Activated T-cell treated with anti-CD3 and anti-CD28 coated beads, Interleukin-2, amount 50 U/mL, for 4 hours (primary cell): ENCODE measurements around the gene SON. TPM values are rescaled to one million over a fixed set of nuclear protein-coding genes. Genes with fewer than 3 reads are reported as not detected.
A peak's percentile ranks its signal among the peaks of the same experiment; 100 is the strongest.
"Not testable (repeated sequence)": the region's sequence is repeated elsewhere in the genome, so short reads cannot be mapped to it uniquely, and the experiment has no call there.

Experiments used
- ATAC-seq, 2 donors: fragments of 200-7000 bp; cut with Tn5 transposase; one replicate each; pipeline ENCODE4 v1.10.0; 2021
- DNase-seq: peaks from one replicate; pipeline ENCODE4 v3.0.0-alpha.2; 2020
- H3K27me3 Mint-ChIP-seq: one replicate; pipeline ENCODE4 v1.8.0; 2021; ENCODE audit warnings: low read depth, mixed read lengths
- H3K36me3 Mint-ChIP-seq: one replicate; pipeline ENCODE4 v1.8.0; 2022; ENCODE audit warnings: mixed read lengths; ENCODE audit not compliant: insufficient read depth
- H3K4me1 Mint-ChIP-seq: one replicate; pipeline ENCODE4 v1.8.0; 2021; ENCODE audit warnings: low read depth, mixed read lengths
- H3K4me3 Mint-ChIP-seq: one replicate; pipeline ENCODE4 v1.8.0; 2021; ENCODE audit warnings: mild to moderate bottlenecking, moderate library complexity, mixed read lengths
- H3K9me3 Mint-ChIP-seq: one replicate; pipeline ENCODE4 v1.8.0; 2021; ENCODE audit warnings: mixed read lengths
- total RNA-seq, 3 donors: library from RNA; stranded (reverse); gene quantifications; one replicate each; pipeline ENCODE4 v1.2.1, GENCODE V29; 2021

Gene SON
- total RNA-seq, 3 donors from 2014 or later, result 322 to 350 (median 332) TPM

DNA sequence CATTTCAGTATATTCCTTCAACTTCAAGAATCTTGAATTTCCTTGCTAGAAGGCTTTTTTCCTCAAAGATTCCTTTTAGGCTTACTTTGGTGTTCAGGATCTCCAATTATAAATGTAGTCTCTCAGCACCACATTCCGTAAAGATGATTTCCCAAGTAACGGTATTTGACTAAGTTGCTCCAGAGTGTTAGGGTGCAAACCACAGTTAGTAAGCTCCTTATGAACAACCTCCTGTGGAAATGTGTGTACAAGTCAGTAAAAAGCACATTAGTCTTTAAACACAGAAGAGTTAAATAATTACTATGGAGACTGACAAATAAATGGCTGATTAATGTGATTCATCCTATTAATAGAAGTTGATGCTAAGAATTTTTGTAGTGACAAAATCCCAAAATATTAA lies 35.4 kb downstream of the SON start:
- Mint-ChIP-seq H3K27me3 (no peaks in the 10 kb centered on the region), H3K9me3 (no peaks in the 10 kb centered on the region), H3K36me3 (peaks cover 18% of the 10 kb centered on the region), H3K4me3 (no peak overlapping the region), H3K4me1 (peaks cover 9% of the 10 kb centered on the region)
- no peak for ATAC-seq
- DNase-seq, result no peak

DNA sequence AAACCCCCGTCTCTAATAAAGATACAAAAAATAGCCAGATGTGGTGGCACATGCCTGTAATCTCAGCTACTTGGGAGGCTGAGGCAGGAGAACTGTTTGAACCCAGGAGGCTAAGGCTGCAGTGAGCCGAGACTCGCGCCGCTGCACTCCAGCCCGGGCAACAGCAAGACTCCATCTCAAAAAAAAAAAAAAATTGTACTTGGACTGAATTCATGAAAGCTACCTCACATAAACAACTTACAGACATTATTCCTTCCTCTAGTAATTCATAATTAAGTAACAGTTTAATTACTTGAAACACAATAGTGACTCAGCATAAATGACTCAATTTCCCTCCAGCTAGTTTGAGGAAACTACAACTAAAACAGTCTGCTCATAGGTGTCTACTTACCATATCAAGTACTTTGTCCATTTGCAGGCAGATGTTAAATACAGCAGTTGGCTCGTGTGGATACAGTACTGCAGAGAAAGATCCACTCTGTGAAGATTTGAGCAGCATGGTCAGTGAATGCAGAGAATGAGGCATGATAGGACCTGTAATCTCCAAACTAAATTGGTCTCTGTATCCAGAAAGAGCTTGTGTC lies 36.2 kb downstream of the SON start:
- ATAC-seq (peak; percentile 37 to 50), DNase-seq (no peak)
- Mint-ChIP-seq H3K4me3 (no peak overlapping the region), H3K27me3 (no peaks in the 10 kb centered on the region), H3K36me3 (peaks cover 15% of the 10 kb centered on the region), H3K9me3 (no peaks in the 10 kb centered on the region), H3K4me1 (peaks cover 9% of the 10 kb centered on the region)

DNA sequence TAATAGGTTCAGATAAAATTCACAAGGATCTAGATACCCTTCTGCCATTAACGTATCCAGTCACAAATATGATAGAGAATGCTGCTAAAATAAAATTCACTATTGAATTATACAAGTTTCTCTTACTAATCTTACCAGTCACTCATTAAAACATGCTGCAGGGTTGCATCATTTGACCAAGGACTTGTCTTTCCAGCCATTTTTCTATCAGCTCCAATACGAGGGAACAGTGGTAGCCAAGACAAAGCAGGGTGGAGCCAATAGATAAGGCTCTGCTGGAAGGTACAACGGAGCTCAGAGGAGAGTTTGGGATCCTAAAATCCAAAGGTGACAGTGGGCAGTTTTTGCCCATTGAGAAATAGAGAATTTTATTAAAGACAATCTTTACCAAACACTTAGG lies 41.6 kb downstream of the SON start:
- Mint-ChIP-seq H3K36me3 (peaks cover 3% of the 10 kb centered on the region), H3K4me1 (peaks cover 11% of the 10 kb centered on the region), H3K9me3 (no peaks in the 10 kb centered on the region), H3K27me3 (no peaks in the 10 kb centered on the region), H3K4me3 (no peak overlapping the region)
- ATAC-seq, result no peak
- DNase-seq, result no peak

DNA sequence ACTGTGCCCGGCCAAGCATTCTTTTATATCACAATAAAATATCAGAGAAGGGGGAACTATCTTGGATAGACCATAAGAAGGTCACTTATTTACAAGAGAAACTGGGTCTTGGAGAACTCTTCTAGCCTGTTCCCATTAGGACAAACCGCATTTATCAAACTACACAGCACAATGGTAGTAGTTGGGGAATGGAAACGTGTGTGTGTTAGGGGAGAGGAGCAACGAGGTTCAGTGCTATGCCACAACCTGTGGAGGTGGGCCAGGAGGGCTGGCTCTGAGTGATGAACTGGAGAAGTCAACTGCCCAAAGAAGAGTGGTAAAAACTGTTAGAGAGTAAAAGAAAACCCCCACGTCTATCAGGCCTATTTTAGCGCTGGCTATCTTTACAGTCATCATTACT lies 44.1 kb downstream of the SON start:
- Mint-ChIP-seq H3K4me3 (peak overlapping the region; percentile 71), H3K36me3 (peaks cover 2% of the 10 kb centered on the region), H3K9me3 (no peaks in the 10 kb centered on the region), H3K4me1 (peaks cover 11% of the 10 kb centered on the region), H3K27me3 (no peaks in the 10 kb centered on the region)
- DNase-seq (no peak), ATAC-seq (no peak)

DNA sequence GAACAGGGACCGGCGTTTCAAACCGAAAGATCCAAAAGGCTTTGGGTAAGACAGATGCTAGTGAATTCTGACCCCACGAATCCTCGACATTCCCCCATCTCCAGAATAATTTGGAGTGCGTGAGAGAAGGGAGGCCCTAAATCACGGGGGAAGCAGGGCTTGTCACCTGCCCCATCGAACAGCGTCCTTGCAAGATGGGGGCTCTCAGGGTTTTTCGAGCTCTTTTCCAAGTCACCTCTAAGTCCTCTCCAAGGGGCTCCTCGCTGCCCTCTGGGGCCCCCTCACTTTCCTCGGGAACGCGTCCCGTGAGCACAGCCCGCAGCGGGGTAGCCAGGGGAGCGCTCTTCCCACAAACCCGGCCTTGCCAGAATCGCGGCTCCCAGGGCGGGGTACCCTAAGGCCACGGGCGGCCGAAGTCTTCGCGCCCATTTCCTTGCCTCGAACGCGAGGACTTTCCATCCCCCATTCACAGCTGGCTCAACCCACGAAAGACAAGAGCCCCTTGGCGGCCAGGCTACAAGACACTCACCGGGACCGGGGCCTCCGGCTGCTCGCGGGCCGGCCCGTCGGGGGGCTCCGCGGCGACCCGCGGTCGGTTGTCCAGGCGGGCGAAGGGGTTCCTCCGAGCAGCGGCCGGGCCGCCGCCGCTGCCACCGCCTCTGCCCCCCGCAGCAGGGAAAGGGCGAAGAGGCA lies 45.1 kb downstream of the SON start:
- Mint-ChIP-seq H3K4me3 (peak overlapping the region; percentile 91), H3K4me1 (peaks cover 11% of the 10 kb centered on the region), H3K9me3 (no peaks in the 10 kb centered on the region), H3K36me3 (no peaks in the 10 kb centered on the region), H3K27me3 (no peaks in the 10 kb centered on the region)
- ATAC-seq, result peak; percentile 25 to 26
- DNase-seq, result peak; percentile 6

DNA sequence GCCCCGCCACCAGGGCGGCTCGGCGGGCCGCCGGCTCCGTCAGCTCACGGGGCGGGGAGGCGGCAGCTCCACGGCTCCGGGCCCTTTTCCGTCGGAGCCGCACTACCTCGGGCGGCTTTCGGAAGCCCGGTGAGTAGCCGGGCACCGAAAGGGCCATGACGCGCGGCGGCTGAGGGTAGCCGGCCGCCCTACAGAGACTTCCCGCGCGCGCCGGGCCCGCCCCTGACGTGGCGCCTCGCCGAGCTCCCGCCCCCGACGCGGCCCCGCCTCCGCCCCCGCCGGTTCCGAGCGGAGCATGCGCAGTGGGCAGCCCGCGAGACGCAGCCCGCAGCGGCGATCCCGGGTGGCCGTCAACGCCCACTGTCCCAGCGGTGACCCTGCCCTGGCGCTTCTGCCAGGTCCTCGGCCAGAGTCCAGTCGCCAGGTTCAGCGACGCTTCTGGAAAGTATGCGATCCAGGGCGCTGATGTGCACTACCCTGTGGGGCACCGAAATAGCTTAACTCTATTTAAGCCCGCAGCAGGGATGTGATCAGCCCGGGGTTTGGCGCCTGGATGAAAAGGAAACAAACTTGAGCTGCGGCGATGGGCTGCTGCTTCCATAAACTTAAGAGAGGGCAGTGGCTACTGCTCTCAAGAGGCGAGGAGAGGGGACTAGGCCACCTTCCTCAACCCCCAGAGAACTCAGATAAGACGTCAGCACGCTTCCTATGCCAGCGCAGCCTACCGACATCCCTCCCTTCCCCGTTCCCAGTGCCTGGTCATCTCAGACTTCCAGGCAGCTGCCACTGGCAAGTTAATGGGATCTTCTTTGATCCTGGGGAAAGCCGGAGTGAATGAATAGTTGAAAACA lies 45.9 kb downstream of the SON start, which contains the start of gene DONSON:
Gene DONSON, minus strand, starts transcription at position 200 of the 851 bp plus-strand sequence. Its CDS starts 43 bp downstream, at position 157.
- DNase-seq (peak; percentile 80), ATAC-seq (peak; percentile 95 to 97)
- Mint-ChIP-seq H3K4me1 (peaks cover 11% of the 10 kb centered on the region), H3K9me3 (no peaks in the 10 kb centered on the region), H3K4me3 (peak within 1 kb of the TSS; percentile 91), H3K27me3 (no peaks in the 10 kb centered on the region), H3K36me3 (no peaks in the 10 kb centered on the region)

DNA sequence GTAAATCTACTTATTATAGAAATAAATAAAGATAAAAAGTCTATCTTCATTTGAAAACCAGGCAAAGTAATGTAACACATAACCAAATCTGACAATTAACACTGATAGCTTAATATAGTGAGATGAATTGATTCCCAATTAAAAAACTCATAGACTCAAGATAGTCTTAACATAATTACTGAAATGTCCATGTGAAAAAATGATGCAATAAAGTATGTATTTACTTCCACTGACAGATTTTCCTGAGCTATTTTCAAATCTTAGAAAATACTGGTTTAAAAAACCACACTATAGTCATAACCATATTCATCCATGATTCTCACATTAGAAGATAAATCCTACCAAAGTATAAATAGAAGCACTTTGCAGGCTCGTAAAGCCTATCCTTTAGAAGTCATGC lies 55.2 kb downstream of the SON start:
- Mint-ChIP-seq H3K27me3 (no peaks in the 10 kb centered on the region), H3K36me3 (peaks cover 20% of the 10 kb centered on the region), H3K4me1 (no peaks in the 10 kb centered on the region), H3K9me3 (no peaks in the 10 kb centered on the region), H3K4me3 (no peak overlapping the region)
- no peak for DNase-seq
- ATAC-seq, result no peak

DNA sequence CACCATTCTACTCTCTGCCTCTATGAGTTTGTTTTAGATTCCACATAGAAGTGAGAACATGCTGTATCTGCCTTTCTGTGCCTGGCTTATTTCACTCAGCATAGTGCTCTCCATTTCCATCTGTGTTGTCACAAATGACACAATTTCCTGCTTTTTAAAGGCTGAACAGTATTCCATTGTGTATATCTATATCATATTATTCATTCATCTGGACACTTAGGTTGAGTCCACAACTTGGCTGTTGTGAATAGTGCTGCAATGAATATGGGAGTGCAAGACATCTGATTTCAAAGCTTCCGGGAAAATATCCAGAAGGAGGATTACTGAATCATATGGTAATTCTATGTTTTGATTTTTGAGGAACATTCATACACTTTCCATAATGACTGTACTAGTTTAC lies 65.7 kb downstream of the SON start:
- no peaks in the 10 kb centered on the region for H3K27me3 Mint-ChIP-seq
- DNase-seq, result no peak
- H3K9me3 Mint-ChIP-seq, result no peaks in the 10 kb centered on the region
- ATAC-seq, result no peak
- no peak overlapping the region for H3K4me3 Mint-ChIP-seq
- peaks cover 9% of the 10 kb centered on the region for H3K36me3 Mint-ChIP-seq
- H3K4me1 Mint-ChIP-seq, result peaks cover 2% of the 10 kb centered on the region

DNA sequence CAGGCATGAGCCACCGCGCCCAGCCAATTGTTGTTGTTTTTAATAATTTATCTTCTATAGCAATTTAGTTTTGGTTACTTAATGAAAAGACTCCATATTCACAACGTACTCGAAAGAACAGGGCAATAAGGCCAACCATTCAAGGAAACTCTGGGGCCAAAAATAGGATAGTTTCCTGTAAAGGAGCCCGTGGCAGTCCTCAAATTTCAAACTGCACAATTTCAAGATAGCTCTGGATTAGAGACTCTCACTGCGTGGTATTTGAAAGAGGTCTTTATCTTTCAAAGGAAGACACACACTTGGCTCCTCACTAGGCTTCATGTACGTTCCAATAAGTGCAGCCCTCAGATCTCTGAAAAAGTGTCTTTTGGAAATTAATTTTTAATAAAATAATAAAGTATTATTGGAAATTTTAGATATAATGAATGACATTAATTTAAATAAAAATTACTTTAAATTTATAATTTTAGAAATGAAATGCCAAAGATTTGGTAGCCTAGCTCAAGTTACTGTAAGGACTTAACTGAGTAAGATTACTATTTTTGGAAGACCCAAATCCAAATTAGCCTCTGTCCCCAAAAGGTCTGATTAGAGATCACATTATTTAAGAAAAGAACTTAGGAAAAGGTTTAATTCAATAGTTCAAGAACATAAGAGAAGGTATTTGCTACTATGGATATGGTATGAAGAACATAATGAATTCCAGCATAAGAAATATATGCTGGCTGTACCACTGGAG lies 68.3 kb downstream of the SON start:
- Mint-ChIP-seq H3K36me3 (peaks cover 10% of the 10 kb centered on the region), H3K4me3 (no peak overlapping the region), H3K9me3 (no peaks in the 10 kb centered on the region), H3K4me1 (no peaks in the 10 kb centered on the region), H3K27me3 (no peaks in the 10 kb centered on the region)
- DNase-seq (no peak), ATAC-seq (no peak)

DNA sequence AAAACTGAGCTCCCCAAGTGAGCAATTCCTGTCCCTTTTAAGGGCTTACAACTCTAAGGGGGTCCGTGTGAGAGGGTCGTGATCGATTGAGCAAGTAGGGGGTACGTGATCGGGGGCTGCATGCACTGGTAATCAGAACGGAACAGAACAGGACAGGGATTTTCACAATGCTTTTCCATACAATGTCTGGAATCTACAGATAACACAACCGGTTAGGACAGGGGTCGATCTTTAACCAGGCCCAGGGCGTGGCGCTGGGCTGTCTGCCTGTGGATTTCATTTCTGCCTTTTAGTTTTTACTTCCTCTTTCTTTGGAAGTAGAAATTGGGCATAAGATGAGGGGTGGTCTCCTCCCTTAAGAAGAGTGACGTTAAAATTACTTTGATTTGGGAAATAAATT lies 74.7 kb downstream of the SON start:
- H3K9me3 Mint-ChIP-seq, DNase-seq, H3K27me3 Mint-ChIP-seq, H3K4me3 Mint-ChIP-seq, H3K4me1 Mint-ChIP-seq, ATAC-seq: not testable (repeated sequence)
- H3K36me3 Mint-ChIP-seq, result peaks cover 29% of the 10 kb centered on the region

DNA sequence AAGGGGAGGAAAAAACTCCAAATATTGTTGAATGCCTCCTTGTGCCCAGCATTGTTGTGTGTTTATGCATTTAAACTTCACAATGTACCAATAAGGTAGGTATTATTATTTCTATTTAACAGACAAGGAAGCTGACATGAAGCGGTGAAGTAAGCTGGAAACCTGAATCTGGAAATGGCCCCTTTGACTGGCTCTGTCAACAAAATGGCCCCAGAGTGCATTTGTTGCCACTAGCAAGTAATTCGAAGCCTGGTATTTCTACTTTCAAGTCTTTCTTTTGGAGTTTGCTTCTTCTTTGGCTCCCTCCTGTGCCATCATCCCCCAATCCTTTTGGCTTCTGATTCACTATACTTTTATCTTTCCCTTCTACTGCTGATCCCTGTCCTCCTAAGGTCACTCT lies 75.6 kb downstream of the SON start:
- H3K9me3 Mint-ChIP-seq, result no peaks in the 10 kb centered on the region
- peaks cover 27% of the 10 kb centered on the region for H3K36me3 Mint-ChIP-seq
- ATAC-seq, result no peak
- H3K4me3 Mint-ChIP-seq, result no peak overlapping the region
- no peak for DNase-seq
- no peaks in the 10 kb centered on the region for H3K27me3 Mint-ChIP-seq
- H3K4me1 Mint-ChIP-seq, result no peaks in the 10 kb centered on the region

DNA sequence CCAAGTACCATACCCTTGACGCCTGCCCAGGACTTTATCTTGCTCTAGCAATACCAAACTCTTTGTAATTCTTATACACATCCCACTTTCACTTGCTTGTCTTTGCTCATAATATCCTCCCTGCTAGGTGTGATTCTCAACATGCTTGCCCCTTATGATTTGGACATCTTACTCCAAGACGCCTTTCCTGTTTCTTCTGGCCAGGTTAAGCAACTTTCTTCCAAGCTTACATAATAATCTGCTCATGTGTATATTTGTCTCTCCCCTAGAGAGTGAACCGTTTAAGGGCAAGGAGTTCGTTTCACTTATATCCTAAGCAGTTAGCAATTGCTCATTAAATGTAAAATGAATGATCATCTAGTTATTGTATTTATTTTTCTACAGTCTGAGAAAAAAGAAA lies 76.9 kb downstream of the SON start:
- no peak for ATAC-seq
- Mint-ChIP-seq H3K9me3 (no peaks in the 10 kb centered on the region), H3K4me1 (no peaks in the 10 kb centered on the region), H3K27me3 (no peaks in the 10 kb centered on the region), H3K4me3 (no peak overlapping the region), H3K36me3 (peaks cover 28% of the 10 kb centered on the region)
- DNase-seq, result no peak

DNA sequence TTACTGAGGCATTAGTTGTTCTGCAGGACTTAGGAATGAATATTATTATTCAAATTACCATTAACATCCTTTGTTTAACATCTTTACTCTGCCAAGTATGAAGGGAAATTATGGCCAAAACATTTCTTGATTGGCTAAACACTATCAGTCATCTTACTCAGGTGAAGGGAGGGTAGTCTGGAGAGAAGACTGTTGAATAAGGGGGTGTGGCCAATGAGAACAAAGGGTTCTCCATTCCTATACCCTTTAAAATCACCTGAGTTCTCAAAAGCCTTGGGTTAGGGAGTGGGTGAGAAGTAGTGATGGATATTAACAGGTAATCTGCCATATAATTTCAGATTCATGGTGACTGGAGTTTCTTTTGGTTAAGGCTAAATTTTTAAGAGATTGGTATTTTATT lies 79.4 kb downstream of the SON start:
- Mint-ChIP-seq H3K4me3 (no peak overlapping the region), H3K9me3 (no peaks in the 10 kb centered on the region), H3K27me3 (no peaks in the 10 kb centered on the region), H3K4me1 (peaks cover 2% of the 10 kb centered on the region), H3K36me3 (peaks cover 22% of the 10 kb centered on the region)
- DNase-seq (no peak), ATAC-seq (no peak)

DNA sequence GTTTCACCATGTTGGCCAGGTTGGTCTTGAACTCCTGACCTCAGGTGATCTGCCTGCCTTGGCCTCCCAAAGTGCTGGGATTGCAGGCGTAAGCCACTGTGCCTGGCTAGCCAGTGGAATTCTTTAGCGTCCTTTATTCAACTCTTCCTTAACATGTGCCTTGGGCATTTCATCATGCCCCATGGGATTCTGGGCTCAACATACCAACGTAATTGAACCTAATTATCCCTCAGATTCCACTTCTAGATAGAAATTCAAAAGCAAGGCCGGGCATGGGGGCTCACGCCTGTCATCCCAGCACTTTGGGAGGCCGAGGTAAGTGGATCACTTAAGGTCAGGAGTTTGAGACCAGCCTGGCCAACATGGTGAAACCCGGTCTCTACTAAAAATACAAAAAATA lies 83.3 kb downstream of the SON start:
- peaks cover 13% of the 10 kb centered on the region for H3K36me3 Mint-ChIP-seq
- not testable (repeated sequence) for H3K4me1 Mint-ChIP-seq, H3K9me3 Mint-ChIP-seq, ATAC-seq, H3K4me3 Mint-ChIP-seq, H3K27me3 Mint-ChIP-seq, DNase-seq
